A549 treated with GW870086 at 1 μM for 4 hours (cell line): Measurements from ENCODE around the gene EBI3. TPM values are rescaled to one million over a fixed set of nuclear protein-coding genes. Genes with fewer than 3 reads are reported as not detected.

Experiments
- total RNA-seq: library from RNA; stranded (reverse); fragments of 200-300 nt; extraction: Qiagen RNA extraction; gene quantifications from 5 replicates; pipeline ENCODE4 v1.2.3, GENCODE V29; 2022; ENCODE audit warnings: low read depth

The EBI3 gene
- total RNA-seq = 2.7 to 4.6 TPM (median 3.1 TPM) in 5 replicates

GRCh38 chr19:4229179-4229931, at the start of gene EBI3:
Gene EBI3, plus strand, starts transcription at chr19:4229523. Its CDS starts 28 bp downstream, at chr19:4229551.

DNA sequence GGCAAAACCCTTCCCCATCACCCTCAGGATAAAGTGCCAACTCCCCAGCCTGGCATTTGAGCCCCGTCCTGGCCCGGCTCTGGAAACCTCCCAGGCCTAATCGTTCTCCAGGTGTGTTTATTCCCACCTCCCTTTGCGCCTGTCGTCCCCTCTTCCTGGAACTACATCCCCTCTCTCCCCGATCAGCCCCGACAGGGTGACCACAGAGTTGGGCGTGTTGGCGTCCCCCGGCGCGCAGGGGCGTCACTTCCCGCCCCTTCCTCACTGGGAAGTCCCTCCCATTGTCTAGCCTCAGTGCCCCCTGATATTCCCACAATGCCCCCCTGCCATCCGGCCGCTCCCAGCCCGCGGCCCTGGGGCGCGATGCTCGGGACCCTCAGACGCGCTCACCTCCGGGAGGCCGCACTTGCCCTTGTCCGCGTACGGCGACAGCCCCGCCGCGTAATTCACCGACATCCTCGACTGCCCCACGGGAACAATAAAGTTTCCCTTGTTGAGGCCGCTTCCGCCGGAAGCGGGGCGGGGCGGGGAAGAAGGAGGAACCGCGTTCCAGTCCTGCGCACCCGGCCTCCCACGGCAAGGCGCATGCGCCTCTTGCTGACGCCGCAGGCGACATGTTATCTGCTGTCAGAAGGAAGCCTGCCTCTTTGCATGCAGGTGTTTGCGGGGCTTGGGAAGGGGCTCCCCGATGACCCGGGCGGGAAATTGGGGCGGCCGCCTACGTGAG, 47.1 kb upstream of the EBI3 start, which contains the start of the genes ANKRD24 and SIRT6:
ANKRD24 (plus strand) TSS at position 606 of the 727 bp plus-strand sequence. CDS start 3,737 bp downstream, outside the sequence.
SIRT6 (minus strand) TSS at position 480 of the 727 bp plus-strand sequence; CDS start at position 456, 24 bp downstream.

GRCh38 chr19:4246767-4247593, 17.7 kb downstream of the EBI3 start, which contains the start of gene YJU2:
Gene YJU2, plus strand, starts transcription at chr19:4247080. Its CDS starts 67 bp downstream, at chr19:4247147.

DNA sequence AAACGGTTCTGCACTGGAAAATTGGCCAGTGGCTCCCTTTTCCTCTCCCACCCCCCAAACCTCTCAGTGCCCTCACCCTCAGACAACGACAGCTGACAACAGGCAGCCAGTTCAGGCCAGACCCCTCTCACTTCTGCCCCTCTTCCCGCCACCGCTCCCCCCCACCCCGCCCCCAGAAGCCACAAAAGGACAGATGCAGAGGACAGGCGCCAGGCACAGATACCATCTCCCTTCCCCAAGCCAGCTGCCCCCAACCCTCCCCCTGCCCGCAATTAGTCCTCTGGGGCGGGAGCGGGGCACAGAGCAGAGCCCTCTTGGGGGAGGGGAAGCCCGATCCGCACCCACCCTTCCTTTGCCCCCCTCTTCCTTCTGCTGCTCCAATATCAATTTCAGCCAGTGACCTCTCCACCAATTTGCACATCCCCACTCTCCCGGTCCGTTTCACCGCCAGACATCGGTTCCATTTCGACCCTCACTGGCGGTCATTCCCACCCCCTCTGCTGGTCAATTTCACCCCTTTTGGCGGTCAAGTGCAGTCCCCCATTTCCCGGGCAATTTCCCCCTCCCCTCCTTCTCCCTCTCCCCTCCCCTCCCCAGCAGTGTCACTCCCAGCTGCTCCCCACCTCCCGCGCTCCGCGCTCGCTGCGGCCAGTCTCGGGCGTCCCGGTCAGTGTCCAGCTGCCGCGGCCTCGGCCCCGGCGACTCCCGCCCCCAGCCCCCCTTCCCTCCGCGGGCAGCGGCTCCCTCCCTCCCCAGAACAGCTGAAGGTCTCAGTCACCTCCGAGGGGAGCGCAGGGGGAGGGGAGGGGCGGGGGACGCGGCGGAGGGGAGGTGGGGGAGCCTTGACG, 49.3 kb downstream of the EBI3 start, which contains the start of gene SHD:
SHD (plus strand) TSS at position 848 of the 848 bp plus-strand sequence. CDS start 798 bp downstream, outside the sequence.

Other genes with a start within 250 kb of the EBI3 start
- gene EEF2, start 244.1 kb upstream of the EBI3 start, total RNA-seq = 859 to 1,088 TPM (median 1,044 TPM) in 5 replicates
- gene PIAS4, start 221.8 kb upstream of the EBI3 start, total RNA-seq = 13.7 to 16.9 TPM (median 15.9 TPM) in 5 replicates
- 15.3 to 22.1 TPM (median 20.9 TPM) in 5 replicates for gene ZBTB7A, start 162.6 kb upstream of the EBI3 start, total RNA-seq
- 118 to 168 TPM (median 160 TPM) in 5 replicates for gene MAP2K2, start 105.4 kb upstream of the EBI3 start, total RNA-seq
- gene CREB3L3, start 75.9 kb upstream of the EBI3 start, total RNA-seq = 0.07 to 0.16 TPM (median 0.11 TPM) in 3 of 5 replicates, not detected in the others
- 27.5 to 37.0 TPM (median 31.9 TPM) in 5 replicates for gene SIRT6, start 47.0 kb upstream of the EBI3 start, total RNA-seq
- gene ANKRD24, start 46.8 kb upstream of the EBI3 start, total RNA-seq = 0.15 to 0.33 TPM (median 0.22 TPM) in 5 replicates
- 17.6 to 20.8 TPM (median 19.4 TPM) in 5 replicates for gene YJU2, start 17.6 kb downstream of the EBI3 start, total RNA-seq
- not detected in 5 replicates for gene SHD, start 49.7 kb downstream of the EBI3 start, total RNA-seq
- gene TMIGD2, start 72.9 kb downstream of the EBI3 start, total RNA-seq = not detected in 5 replicates
- gene FSD1, start 75.1 kb downstream of the EBI3 start, total RNA-seq = 6.3 to 9.6 TPM (median 8.5 TPM) in 5 replicates
- not detected in 5 replicates for gene STAP2, start 109.3 kb downstream of the EBI3 start, total RNA-seq
- gene MPND, start 114.0 kb downstream of the EBI3 start, total RNA-seq = 5.8 to 12.9 TPM (median 11.1 TPM) in 5 replicates
- 45.6 to 64.3 TPM (median 59.9 TPM) in 5 replicates for gene SH3GL1, start 171.0 kb downstream of the EBI3 start, total RNA-seq
- 18.3 to 21.9 TPM (median 20.8 TPM) in 5 replicates for gene CHAF1A, start 173.1 kb downstream of the EBI3 start, total RNA-seq
- 35.9 to 65.2 TPM (median 58.6 TPM) in 5 replicates for gene UBXN6, start 228.3 kb downstream of the EBI3 start, total RNA-seq
- 23.2 to 29.4 TPM (median 26.9 TPM) in 5 replicates for gene HDGFL2, start 242.8 kb downstream of the EBI3 start, total RNA-seq